Upper lobe of right lung (tissue), 1 donor: ENCODE measurements around the gene SLC16A11. TPM values are rescaled to one million over a fixed set of nuclear protein-coding genes. Genes with fewer than 3 reads are reported as not detected.

Source experiments
- ATAC-seq: fragments of 200-7000 bp; cut with Tn5 transposase; one replicate; pipeline ENCODE4 v1.9.1; 2020; ENCODE audit warnings: mild to moderate bottlenecking, moderate library complexity
- DNase-seq: peaks from one replicate; pipeline ENCODE4 v3.0.0-alpha.2; 2020
- H3K27ac ChIP-seq: fragments of 200-600 bp; one replicate; pipeline ENCODE4 v1.8.0; 2022
- H3K27me3 ChIP-seq: fragments of 200-600 bp; one replicate; pipeline ENCODE4 v1.8.0; 2022; ENCODE audit warnings: mild to moderate bottlenecking
- H3K36me3 ChIP-seq: fragments of 200-600 bp; one replicate; pipeline ENCODE4 v1.8.0; 2022
- H3K4me1 ChIP-seq: fragments of 200-600 bp; one replicate; pipeline ENCODE4 v1.8.0; 2022
- H3K4me3 ChIP-seq: fragments of 200-600 bp; one replicate; pipeline ENCODE4 v1.8.0; 2022; ENCODE audit warnings: mild to moderate bottlenecking
- H3K9me3 ChIP-seq: fragments of 200-600 bp; one replicate; pipeline ENCODE4 v1.8.0; 2022
- intact Hi-C: fragments of 100-400 bp; cut with DNase I; formaldehyde crosslinking; loops from one replicate; pipeline ENCODE4 v1.11.0; 2022
- total RNA-seq: library from RNA; stranded (reverse); fragmentation: NEBNext Ultra II Directional; extraction: Animal tissue kit (Norgen Biotek cat#: 25700); gene quantifications from one replicate; pipeline ENCODE4 v1.2.1, GENCODE V29; 2021
- TF ChIP-seq, protein P1 (sequence below): fragments of 200-600 bp; IDR thresholded peaks from one replicate; pipeline ENCODE4 v1.8.0; 2022; ENCODE audit warnings: antibody characterized with exemption
- donor health status: DM: no; HTN: yes; CAD: no; lungs with severe emphysema.

The SLC16A11 gene
- total RNA-seq, 1 donor from 2014 or later = 6.8 TPM

DNA sequence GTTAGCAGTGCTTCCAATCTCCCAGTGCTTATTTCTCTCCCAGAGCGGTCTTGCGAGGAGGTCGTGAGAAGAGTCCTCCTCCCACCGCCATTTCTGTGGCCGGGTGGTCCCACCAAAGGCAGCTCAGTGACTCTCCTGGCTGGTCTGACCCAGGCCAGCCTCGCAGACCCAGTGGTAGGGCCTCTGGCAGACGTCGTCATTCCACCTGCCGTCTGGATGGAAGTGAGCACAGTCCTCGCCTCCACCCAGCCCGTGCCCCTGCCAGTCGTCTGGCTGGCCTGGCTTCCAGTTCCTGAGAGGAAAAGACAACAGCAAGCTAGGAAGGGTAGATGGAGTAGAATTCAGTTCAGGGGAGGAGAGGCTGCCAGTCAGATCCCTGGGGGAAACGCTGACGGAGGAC, 31.0 kb upstream of the SLC16A11 start:
- H3K4me1 ChIP-seq = no peaks in the 10 kb centered on the region
- TF ChIP-seq, protein P1, sequence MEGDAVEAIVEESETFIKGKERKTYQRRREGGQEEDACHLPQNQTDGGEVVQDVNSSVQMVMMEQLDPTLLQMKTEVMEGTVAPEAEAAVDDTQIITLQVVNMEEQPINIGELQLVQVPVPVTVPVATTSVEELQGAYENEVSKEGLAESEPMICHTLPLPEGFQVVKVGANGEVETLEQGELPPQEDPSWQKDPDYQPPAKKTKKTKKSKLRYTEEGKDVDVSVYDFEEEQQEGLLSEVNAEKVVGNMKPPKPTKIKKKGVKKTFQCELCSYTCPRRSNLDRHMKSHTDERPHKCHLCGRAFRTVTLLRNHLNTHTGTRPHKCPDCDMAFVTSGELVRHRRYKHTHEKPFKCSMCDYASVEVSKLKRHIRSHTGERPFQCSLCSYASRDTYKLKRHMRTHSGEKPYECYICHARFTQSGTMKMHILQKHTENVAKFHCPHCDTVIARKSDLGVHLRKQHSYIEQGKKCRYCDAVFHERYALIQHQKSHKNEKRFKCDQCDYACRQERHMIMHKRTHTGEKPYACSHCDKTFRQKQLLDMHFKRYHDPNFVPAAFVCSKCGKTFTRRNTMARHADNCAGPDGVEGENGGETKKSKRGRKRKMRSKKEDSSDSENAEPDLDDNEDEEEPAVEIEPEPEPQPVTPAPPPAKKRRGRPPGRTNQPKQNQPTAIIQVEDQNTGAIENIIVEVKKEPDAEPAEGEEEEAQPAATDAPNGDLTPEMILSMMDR = no peak
- ATAC-seq = no peak
- intact Hi-C loops = no loop called here
- no peak for DNase-seq
- no peak overlapping the region for H3K27ac ChIP-seq
- H3K4me3 ChIP-seq = no peak overlapping the region
- no peaks in the 10 kb centered on the region for H3K27me3 ChIP-seq
- H3K36me3 ChIP-seq = no peaks in the 10 kb centered on the region
- no peaks in the 10 kb centered on the region for H3K9me3 ChIP-seq

DNA sequence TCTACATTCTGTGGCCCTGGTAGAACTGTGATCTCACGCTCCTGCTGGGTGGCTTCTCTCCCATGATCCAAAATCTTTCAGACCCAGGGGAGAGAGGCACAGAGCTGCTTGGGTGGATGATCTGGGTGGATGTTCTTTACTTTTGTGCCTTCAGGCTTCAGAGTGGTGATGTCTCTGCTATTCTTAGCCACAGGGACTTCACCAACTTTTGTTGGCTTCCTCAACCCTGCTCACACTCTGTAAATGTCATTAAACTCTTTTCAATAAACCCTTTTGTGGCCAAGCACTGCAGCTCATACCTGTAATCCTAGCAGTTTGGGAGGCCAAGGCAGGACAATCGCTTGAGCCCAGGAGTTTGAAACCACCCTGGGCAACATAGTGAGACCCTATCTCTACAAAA, 28.5 kb upstream of the SLC16A11 start:
- Histone ChIP-seq H3K9me3 (no peaks in the 10 kb centered on the region), H3K4me3 (no peak overlapping the region), H3K36me3 (no peaks in the 10 kb centered on the region), H3K4me1 (no peaks in the 10 kb centered on the region), H3K27ac (no peak overlapping the region), H3K27me3 (no peaks in the 10 kb centered on the region)
- ATAC-seq = no peak
- intact Hi-C loops = no loop called here
- TF ChIP-seq, protein P1 = no peak
- DNase-seq = no peak

DNA sequence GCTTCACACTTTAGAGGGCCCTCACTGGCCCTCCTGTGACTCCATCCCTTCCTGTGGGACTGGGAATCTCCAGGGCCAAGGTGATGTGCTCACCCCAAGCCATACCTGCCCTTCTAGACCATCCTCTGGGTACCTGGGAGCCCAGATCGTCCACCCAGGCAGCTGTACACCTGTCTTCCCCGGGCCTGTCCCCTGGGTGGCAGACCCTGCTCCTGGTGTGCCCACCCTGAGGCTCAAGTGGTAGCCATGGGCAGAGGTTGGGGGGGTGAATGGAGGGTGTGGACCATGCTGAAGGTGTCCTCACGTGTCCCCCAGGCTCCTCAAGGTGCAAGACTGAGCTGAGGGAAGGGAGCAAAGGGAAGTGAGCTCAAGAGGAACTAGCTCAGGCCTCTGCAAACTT, 26.8 kb upstream of the SLC16A11 start:
- Histone ChIP-seq H3K9me3 (no peaks in the 10 kb centered on the region), H3K27me3 (peaks cover 1% of the 10 kb centered on the region), H3K27ac (no peak overlapping the region), H3K36me3 (no peaks in the 10 kb centered on the region), H3K4me3 (no peak overlapping the region), H3K4me1 (no peaks in the 10 kb centered on the region)
- intact Hi-C loops = no loop called here
- no peak for ATAC-seq
- TF ChIP-seq, protein P1 = no peak
- DNase-seq = no peak

DNA sequence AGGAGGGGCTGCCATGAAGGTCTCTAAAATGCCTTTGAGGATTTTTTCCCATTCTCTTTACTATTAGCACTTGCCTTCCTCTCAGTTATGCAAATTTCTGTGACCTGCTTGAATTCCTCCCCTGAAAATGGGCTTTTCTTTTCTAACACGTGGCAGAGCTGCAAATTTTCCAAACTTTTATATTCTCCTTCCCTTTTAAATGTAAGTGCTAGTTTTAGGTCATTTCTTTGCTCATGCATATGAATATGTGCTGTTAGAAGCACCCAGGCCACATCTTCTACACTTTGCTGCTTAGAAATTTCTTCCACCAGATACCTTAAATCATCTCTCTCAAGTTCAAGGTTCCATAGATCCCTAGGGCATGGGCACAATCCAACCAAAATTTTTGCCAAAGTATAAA, 24.4 kb upstream of the SLC16A11 start:
- intact Hi-C loops = no loop called here
- Histone ChIP-seq H3K27me3 (peaks cover 10% of the 10 kb centered on the region), H3K9me3 (no peaks in the 10 kb centered on the region), H3K27ac (no peak overlapping the region), H3K36me3 (no peaks in the 10 kb centered on the region), H3K4me1 (no peaks in the 10 kb centered on the region), H3K4me3 (no peak overlapping the region)
- no peak for ATAC-seq
- TF ChIP-seq, protein P1 = no peak
- DNase-seq = no peak

DNA sequence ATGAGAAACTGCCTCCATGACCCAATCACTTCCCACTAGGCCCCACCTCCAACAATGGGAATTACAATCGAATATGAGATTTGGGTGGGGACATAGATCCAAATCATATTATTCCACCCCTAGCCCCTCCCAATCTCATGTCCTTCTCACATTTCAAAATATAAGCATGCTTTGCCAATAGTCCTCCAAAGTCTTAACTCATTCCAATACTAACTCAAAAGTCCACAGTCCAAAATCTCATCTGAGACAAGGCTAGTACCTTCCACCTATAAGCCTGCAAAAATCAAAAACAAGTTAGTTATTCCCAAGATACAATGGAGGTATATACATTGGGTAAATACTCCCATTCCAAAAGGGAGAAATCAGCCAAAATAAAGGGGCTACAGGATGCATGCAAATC, 23.3 kb upstream of the SLC16A11 start:
- Histone ChIP-seq H3K36me3 (no peaks in the 10 kb centered on the region), H3K4me1 (no peaks in the 10 kb centered on the region), H3K4me3 (no peak overlapping the region), H3K27me3 (peaks cover 10% of the 10 kb centered on the region), H3K9me3 (no peaks in the 10 kb centered on the region), H3K27ac (no peak overlapping the region)
- ATAC-seq (no peak), DNase-seq (no peak)
- intact Hi-C loops = no loop called here
- TF ChIP-seq, protein P1 = no peak

DNA sequence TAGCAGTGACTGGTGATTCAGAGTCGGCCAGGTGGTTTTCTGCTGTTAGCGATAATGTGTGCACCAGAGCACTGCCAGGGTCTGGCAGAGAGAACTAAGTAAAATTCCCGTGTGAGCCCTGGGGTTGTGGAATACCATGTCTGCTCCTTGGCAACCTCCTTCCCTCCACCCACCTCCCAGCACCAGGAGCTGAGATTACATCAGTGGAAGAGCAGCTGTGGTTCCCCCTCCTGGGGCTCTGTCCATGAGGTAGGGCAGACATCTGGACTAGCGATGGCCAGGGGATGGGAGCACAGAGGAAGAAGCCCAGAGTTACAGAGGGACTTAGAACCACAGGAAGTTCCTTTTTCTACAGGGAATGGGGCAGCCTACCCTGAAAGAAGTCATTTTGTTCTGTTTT, 20.4 kb upstream of the SLC16A11 start:
- Histone ChIP-seq H3K27ac (no peak overlapping the region), H3K4me3 (no peak overlapping the region), H3K36me3 (no peaks in the 10 kb centered on the region), H3K4me1 (no peaks in the 10 kb centered on the region), H3K9me3 (no peaks in the 10 kb centered on the region), H3K27me3 (peaks cover 10% of the 10 kb centered on the region)
- DNase-seq (no peak), ATAC-seq (no peak)
- intact Hi-C loops = no loop called here
- TF ChIP-seq, protein P1 = no peak
